DND-41 (cell line): ENCODE results near the gene CD36.

Experiments used
- ATAC-seq: fragments of 200-7000 bp; cut with Tn5 transposase; 3 replicates; pipeline ENCODE4 v1.9.1; 2021; ENCODE audit warnings: low read depth; ENCODE audit not compliant: insufficient read depth
- DNase-seq: peaks from one replicate; pipeline ENCODE4 v3.0.0-alpha.2; 2020
- H2AFZ ChIP-seq: 2 replicates; pipeline ENCODE4 v1.6.0; 2012; ENCODE audit warnings: low read depth, low read length
- H3K27ac ChIP-seq: 2 replicates; pipeline ENCODE4 v1.5.1; 2012; ENCODE audit warnings: low read length, inconsistent platforms
- H3K27me3 ChIP-seq: fragments of 200-600 bp; sonication (generic); 2 replicates; pipeline ENCODE4 v1.6.0; 2012; ENCODE audit warnings: low read length, mild to moderate bottlenecking, inconsistent platforms; ENCODE audit not compliant: insufficient read depth, poor library complexity
- H3K36me3 ChIP-seq: 2 replicates; pipeline ENCODE4 v1.5.1; 2012; ENCODE audit warnings: low read length, inconsistent platforms; ENCODE audit not compliant: insufficient read depth
- H3K4me1 ChIP-seq: 2 replicates; pipeline ENCODE4 v1.5.1; 2012; ENCODE audit warnings: mild to moderate bottlenecking, low read length; ENCODE audit not compliant: insufficient read depth
- H3K4me2 ChIP-seq: 2 replicates; pipeline ENCODE4 v1.6.0; 2012; ENCODE audit warnings: mild to moderate bottlenecking, moderate library complexity, low read length, inconsistent platforms; ENCODE audit not compliant: insufficient read depth
- H3K4me3 ChIP-seq, 2 experiments: fragments of 200-600 bp in 1 of 2; shearing (Covaris generic) in 1 of 2; 2 replicates each; pipeline ENCODE4 v1.5.1; 2012 to 2016; ENCODE audit warnings: inconsistent platforms in 2 of 2, low read length in 2 of 2, mild to moderate bottlenecking in 2 of 2, low read depth in 1 of 2, moderate library complexity in 1 of 2
- H3K79me2 ChIP-seq: 2 replicates; pipeline ENCODE4 v1.6.0; 2012; ENCODE audit warnings: low read length, inconsistent platforms; ENCODE audit not compliant: insufficient read depth
- H3K9ac ChIP-seq: 2 replicates; pipeline ENCODE4 v1.6.0; 2012; ENCODE audit warnings: low read depth, mild to moderate bottlenecking, inconsistent platforms, low read length, moderate library complexity
- H3K9me3 ChIP-seq: 2 replicates; pipeline ENCODE4 v1.5.1; 2012; ENCODE audit warnings: low read length, moderate library complexity, mild to moderate bottlenecking, inconsistent platforms; ENCODE audit not compliant: insufficient read depth, severe bottlenecking
- H4K20me1 ChIP-seq: 2 replicates; pipeline ENCODE4 v1.6.0; 2012; ENCODE audit warnings: low read length; ENCODE audit not compliant: insufficient read depth
- EZH2 ChIP-seq: IDR thresholded peaks from 3 replicates; pipeline ENCODE4 v1.6.1; 2012; ENCODE audit warnings: borderline replicate concordance, low read depth, mild to moderate bottlenecking, moderate library complexity, low read length, inconsistent platforms; ENCODE audit not compliant: severe bottlenecking
- TF ChIP-seq, protein P1 (sequence below): IDR thresholded peaks from 2 replicates; pipeline ENCODE4 v1.5.1; 2012; ENCODE audit warnings: borderline replicate concordance, low read length, moderate library complexity, mild to moderate bottlenecking; ENCODE audit not compliant: poor library complexity, severe bottlenecking; ENCODE audit errors: extremely low read depth

CD36 gene

DNA sequence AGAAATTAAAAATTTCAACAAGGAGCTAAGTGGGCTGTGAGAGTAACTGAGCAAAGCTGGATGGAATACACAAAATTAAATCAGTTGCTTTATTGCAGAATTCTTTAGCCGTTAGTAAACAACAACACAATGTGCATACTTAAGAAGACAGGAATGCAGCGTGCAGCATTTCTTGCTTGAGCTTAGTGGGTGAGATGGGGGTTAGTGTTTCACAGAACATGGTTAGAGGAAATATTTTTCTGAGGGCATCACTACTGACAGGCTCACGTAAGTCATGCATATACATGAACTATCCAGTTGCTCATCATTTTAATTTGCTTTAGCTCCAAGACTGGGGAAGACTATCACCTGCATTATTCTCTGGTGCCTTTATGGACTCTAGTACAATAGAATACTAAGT, 80.8 kb downstream of the CD36 start:
- Histone ChIP-seq H2AFZ (no peak overlapping the region), H3K4me3 (no peak overlapping the region), H3K27ac (no peak overlapping the region), H3K4me1 (no peaks in the 10 kb centered on the region), H3K9ac (no peak overlapping the region), H3K4me2 (no peak overlapping the region), H3K9me3 (no peaks in the 10 kb centered on the region), H3K79me2 (no peaks in the 10 kb centered on the region), H3K36me3 (no peaks in the 10 kb centered on the region), H3K27me3 (no peaks in the 10 kb centered on the region), H4K20me1 (no peaks in the 10 kb centered on the region)
- no peak for ATAC-seq
- no peak for TF ChIP-seq EZH2
- TF ChIP-seq, protein P1, sequence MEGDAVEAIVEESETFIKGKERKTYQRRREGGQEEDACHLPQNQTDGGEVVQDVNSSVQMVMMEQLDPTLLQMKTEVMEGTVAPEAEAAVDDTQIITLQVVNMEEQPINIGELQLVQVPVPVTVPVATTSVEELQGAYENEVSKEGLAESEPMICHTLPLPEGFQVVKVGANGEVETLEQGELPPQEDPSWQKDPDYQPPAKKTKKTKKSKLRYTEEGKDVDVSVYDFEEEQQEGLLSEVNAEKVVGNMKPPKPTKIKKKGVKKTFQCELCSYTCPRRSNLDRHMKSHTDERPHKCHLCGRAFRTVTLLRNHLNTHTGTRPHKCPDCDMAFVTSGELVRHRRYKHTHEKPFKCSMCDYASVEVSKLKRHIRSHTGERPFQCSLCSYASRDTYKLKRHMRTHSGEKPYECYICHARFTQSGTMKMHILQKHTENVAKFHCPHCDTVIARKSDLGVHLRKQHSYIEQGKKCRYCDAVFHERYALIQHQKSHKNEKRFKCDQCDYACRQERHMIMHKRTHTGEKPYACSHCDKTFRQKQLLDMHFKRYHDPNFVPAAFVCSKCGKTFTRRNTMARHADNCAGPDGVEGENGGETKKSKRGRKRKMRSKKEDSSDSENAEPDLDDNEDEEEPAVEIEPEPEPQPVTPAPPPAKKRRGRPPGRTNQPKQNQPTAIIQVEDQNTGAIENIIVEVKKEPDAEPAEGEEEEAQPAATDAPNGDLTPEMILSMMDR: no peak
- no peak for DNase-seq

DNA sequence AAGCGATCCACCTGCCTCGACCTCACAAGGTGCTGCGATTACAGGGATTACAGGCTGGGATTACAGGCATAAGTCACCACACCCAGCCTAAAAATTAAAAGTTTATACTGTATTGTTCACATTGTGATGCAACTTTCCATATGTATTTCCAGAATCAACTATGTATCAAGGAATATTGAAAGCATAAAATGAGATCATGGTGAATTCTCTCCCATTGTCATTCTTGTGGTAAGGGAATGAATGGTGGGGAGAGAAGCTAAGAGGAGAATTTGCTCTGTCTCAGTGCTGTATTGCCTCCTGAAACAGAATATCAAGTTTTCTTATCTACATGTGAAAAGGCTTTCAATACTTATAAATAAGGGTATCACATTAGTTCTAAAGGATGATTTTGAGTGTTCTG, 81.7 kb downstream of the CD36 start:
- Histone ChIP-seq H3K9ac (no peak overlapping the region), H3K27ac (no peak overlapping the region), H4K20me1 (no peaks in the 10 kb centered on the region), H3K9me3 (no peaks in the 10 kb centered on the region), H3K4me2 (no peak overlapping the region), H3K4me3 (no peak overlapping the region), H3K36me3 (no peaks in the 10 kb centered on the region), H2AFZ (no peak overlapping the region), H3K4me1 (no peaks in the 10 kb centered on the region), H3K27me3 (no peaks in the 10 kb centered on the region), H3K79me2 (no peaks in the 10 kb centered on the region)
- no peak for TF ChIP-seq EZH2
- TF ChIP-seq, protein P1: no peak
- ATAC-seq: no peak
- DNase-seq: no peak

DNA sequence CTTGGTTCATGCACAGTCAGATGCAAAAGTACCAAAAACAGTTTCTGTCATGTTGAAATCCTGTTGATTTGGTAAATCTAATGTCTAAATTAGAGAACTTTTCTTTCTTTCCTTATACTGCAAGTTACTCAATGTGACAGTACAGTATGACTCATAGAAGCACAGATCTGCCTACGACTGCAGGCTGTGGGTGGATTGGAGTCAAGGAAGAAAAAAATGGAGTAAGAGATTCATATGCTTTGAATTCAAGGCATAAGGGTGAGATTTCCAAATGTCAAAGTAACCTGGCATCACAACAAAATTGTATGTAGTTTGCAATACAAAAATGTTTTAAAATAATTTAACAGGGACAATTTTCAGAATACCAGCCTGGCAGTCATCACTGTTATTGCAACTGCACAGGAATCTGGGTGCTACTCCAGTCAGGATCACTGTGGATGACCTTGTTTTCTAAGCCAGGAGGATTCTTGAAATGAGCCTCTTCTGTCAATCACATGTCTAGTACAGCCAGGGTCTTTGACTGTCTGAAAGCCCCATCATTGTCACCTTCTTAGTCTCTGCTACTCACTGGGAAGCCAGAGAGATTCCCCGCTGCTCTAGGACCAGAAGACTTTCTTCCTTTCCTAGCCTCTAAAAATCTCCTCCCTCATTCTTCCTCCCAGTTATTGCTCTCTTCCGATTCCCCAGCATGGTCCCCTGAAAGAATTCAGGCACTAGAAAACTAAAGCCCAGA, 83.6 kb downstream of the CD36 start:
- Histone ChIP-seq H2AFZ (no peak overlapping the region), H3K4me2 (no peak overlapping the region), H3K4me1 (no peaks in the 10 kb centered on the region), H3K9ac (no peak overlapping the region), H3K79me2 (no peaks in the 10 kb centered on the region), H3K27ac (no peak overlapping the region), H3K4me3 (no peak overlapping the region), H3K36me3 (no peaks in the 10 kb centered on the region), H4K20me1 (no peaks in the 10 kb centered on the region), H3K27me3 (no peaks in the 10 kb centered on the region), H3K9me3 (no peaks in the 10 kb centered on the region)
- TF ChIP-seq, protein P1: no peak
- no peak for TF ChIP-seq EZH2
- no peak for DNase-seq
- ATAC-seq: no peak
